GM10266 (cell line): Measurements from ENCODE around the gene GNAI3.

ENCODE experiments used
- DNase-seq: peaks from one replicate; pipeline ENCODE4 v3.0.0; 2012; ENCODE audit errors: extremely low spot score
- CTCF ChIP-seq: IDR thresholded peaks from 2 replicates; pipeline ENCODE4 v1.5.1; 2012; ENCODE audit warnings: mild to moderate bottlenecking, low read depth; ENCODE audit not compliant: control insufficient read depth, insufficient read depth; ENCODE audit errors: missing control alignments

The GNAI3 gene

DNA sequence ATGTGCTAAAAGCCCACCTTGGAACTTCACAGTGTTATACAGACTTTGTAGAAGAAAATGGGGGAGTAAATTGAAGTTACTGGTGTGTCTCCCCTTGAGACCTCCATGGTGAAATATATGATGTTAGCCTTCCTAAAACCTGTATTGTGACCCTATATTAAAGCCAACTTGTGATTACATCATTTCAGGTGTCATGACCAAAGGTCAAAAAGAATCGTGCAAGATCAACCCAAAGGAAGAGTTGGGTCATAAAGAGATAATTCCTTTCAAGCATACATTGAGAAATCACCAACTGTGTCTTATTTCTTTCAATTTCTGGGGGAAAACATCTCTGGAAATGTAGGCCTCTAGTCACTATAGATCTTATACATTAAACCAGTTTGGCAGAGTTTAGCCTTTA is 36.4 kb downstream of the GNAI3 start:
- TF ChIP-seq CTCF, result no peak
- no peak for DNase-seq

DNA sequence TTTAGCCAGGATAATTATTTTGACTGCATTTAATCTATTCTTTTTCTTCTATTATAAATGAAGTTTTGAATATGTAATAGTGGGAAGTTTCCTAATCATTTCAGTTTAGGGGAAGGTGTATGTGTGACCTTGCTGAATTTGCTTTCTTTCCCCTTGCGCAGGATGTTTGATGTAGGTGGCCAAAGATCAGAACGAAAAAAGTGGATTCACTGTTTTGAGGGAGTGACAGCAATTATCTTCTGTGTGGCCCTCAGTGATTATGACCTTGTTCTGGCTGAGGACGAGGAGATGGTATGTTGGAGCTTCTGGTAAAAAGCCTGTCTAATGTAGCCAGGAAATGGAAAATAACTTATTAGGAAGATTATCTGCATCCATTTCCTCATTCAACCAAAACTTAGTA is 37.6 kb downstream of the GNAI3 start:
- TF ChIP-seq CTCF, result no peak

GRCh38 chr1:109589177-109589576 is 40.8 kb downstream of the GNAI3 start:
- TF ChIP-seq CTCF, result no peak
- DNase-seq, result no peak

More for the DNA sequence above, 37.6 kb downstream of the GNAI3 start:
- no peak for DNase-seq

DNA sequence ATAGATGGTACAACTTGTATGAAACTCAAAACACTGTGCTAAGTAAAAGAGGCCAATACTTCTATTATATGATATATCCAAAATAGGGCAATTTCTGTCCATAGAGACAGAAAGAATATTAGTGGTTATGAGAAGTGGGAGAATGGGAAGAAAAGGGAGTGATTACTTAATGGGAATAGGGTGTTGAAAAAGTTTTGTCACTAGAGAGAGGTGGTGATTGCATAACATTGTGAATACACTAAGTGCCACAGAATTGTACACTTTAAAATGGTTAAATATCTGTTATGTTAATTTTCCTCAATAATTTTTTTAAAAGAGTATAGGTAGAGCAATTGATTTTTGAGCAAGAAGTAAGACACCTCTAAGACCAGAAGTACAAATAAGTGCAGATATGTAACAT is 41.3 kb downstream of the GNAI3 start:
- no peak for DNase-seq
- no peak for TF ChIP-seq CTCF

- TF ChIP-seq CTCF, result no peak
- no peak for DNase-seq
Observed at GRCh38 chr1:109592916-109593315, 44.5 kb downstream of the GNAI3 start.

DNA sequence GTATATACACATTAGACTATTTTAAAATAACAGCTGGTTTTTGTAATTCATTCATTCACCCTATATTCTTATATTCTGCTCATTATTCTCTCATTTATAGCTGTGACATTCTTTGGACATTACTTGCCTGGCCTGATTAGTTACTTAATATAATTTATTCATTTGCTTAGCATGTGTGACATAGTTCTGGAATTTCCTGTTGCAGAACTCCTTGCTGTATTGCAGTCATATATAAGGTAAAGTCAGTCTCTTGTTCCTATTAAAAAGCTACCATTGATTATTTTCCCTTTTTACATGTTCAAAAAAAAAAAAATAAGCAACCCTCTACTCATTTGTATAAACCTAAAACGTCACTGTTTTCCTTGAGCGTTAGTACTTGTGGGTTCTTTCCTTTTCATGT is 47.1 kb downstream of the GNAI3 start:
- no peak for TF ChIP-seq CTCF
- DNase-seq, result no peak

- no peak for DNase-seq
- TF ChIP-seq CTCF, result no peak
Observed at GRCh38 chr1:109598156-109598555, 49.7 kb downstream of the GNAI3 start.

DNA sequence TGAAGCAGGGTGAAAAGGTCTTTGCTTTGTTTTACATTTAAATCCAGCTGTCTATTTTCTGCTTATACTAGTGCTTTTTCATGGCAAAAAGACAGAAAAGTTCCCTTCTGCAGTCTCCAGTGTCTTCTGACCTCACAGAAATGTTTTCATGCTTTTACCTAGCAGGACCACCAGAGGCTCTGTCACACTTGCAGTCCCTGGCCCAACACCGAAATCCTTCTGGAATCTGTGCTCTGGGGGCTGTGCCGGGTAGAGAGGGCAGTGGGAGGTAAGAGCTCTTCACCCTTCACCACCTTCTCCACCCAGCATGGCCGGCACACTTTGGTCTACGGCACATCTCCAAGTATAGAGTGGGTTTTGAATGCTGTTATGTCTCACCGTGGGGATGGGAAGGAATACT is 50.2 kb downstream of the GNAI3 start:
- no peak for TF ChIP-seq CTCF
- DNase-seq, result no peak
